Mucosa of descending colon (tissue), 3 donors: ENCODE results near the gene TTC7B. TPM values are rescaled to one million over a fixed set of nuclear protein-coding genes. Genes with fewer than 3 reads are reported as not detected.
A peak's percentile ranks its signal among the peaks of the same experiment; 100 is the strongest.

Experiments
- ATAC-seq: fragments of 200-7000 bp; cut with Tn5 transposase; one replicate; pipeline ENCODE4 v1.9.1; 2020; ENCODE audit warnings: mild to moderate bottlenecking, moderate library complexity
- DNase-seq, 3 donors: peaks; one replicate each; pipeline ENCODE4 v3.0.0-alpha.2; 2020
- H3K36me3 ChIP-seq: fragments of 200-600 bp; one replicate; pipeline ENCODE4 v1.8.0; 2021; ENCODE audit warnings: low read depth, mild to moderate bottlenecking
- H3K4me1 ChIP-seq: fragments of 200-600 bp; one replicate; pipeline ENCODE4 v1.8.0; 2021; ENCODE audit warnings: low read depth, mild to moderate bottlenecking
- H3K4me3 ChIP-seq: fragments of 200-600 bp; one replicate; pipeline ENCODE4 v1.8.0; 2021; ENCODE audit warnings: mild to moderate bottlenecking
- H3K9me3 ChIP-seq: fragments of 200-600 bp; one replicate; pipeline ENCODE4 v1.8.0; 2021; ENCODE audit warnings: mild to moderate bottlenecking
- CTCF ChIP-seq: fragments of 200-600 bp; IDR thresholded peaks from one replicate; pipeline ENCODE4 v1.8.0; 2022; ENCODE audit warnings: antibody characterized with exemption, mild to moderate bottlenecking
- intact Hi-C, 2 donors: fragments of 100-400 bp; cut with DNase I in 1 of 2; cut with micrococcal nuclease in 1 of 2; formaldehyde crosslinking; loops; one replicate each; pipeline versions ENCODE4 v1.11.0 to v1.11.1; 2022; cut with DNase I, micrococcal nuclease
- total RNA-seq, 3 donors: library from RNA; stranded (reverse); fragmentation: NEBNext Ultra II Directional in 2 of 3; extraction: Animal tissue kit (Norgen Biotek cat#: 25700) in 2 of 3; gene quantifications; one replicate each; pipeline versions ENCODE4 v1.2.1 to v1.2.4, GENCODE V29; 2021 to 2023
- donor health status: DM: no; HTN: no; CAD: no; lungs with moderate emphysema.
- donor health status: DM: no; HTN: no; CAD: no.
- donor health status: DM: no; HTN: yes; CAD: no.

TTC7B gene
- total RNA-seq, 3 donors from 2014 or later, result 6.0 to 72.8 (median 10.0) TPM

GRCh38 chr14:90643982-90644670, 172.1 kb downstream of the TTC7B start:
- intact Hi-C loops, result no loop called here
- DNase-seq (no peak), ATAC-seq (no peak)
- Histone ChIP-seq H3K4me3 (no peak overlapping the region), H3K9me3 (no peaks in the 10 kb centered on the region), H3K36me3 (no peaks in the 10 kb centered on the region), H3K4me1 (no peaks in the 10 kb centered on the region)
- TF ChIP-seq CTCF, result no peak

GRCh38 chr14:90642244-90642717, 173.9 kb downstream of the TTC7B start:
- Histone ChIP-seq H3K4me3 (no peak overlapping the region), H3K36me3 (no peaks in the 10 kb centered on the region), H3K4me1 (no peaks in the 10 kb centered on the region), H3K9me3 (no peaks in the 10 kb centered on the region)
- intact Hi-C loops, result no loop called here
- DNase-seq (no peak), ATAC-seq (peak; percentile 37)
- no peak for TF ChIP-seq CTCF

GRCh38 chr14:90641615-90642243, 174.5 kb downstream of the TTC7B start:
- TF ChIP-seq CTCF, result no peak
- no peaks in the 10 kb centered on the region for H3K9me3 ChIP-seq
- intact Hi-C loops, result no loop called here
- H3K36me3 ChIP-seq, result no peaks in the 10 kb centered on the region
- ATAC-seq, result no peak
- H3K4me3 ChIP-seq, result no peak overlapping the region
- DNase-seq, result no peak
- H3K4me1 ChIP-seq, result no peaks in the 10 kb centered on the region

- Histone ChIP-seq H3K4me3 (no peak overlapping the region), H3K9me3 (no peaks in the 10 kb centered on the region), H3K36me3 (no peaks in the 10 kb centered on the region), H3K4me1 (no peaks in the 10 kb centered on the region)
- intact Hi-C loops, result no loop called here
- no peak for ATAC-seq
- DNase-seq, result no peak
- no peak for TF ChIP-seq CTCF
These were observed 175.1 kb downstream of the TTC7B start for GRCh38 chr14:90641168-90641567.

- ATAC-seq (no peak), DNase-seq (no peak)
- H3K36me3 ChIP-seq, result no peaks in the 10 kb centered on the region
- no peak for TF ChIP-seq CTCF
- no peak overlapping the region for H3K4me3 ChIP-seq
- H3K9me3 ChIP-seq, result no peaks in the 10 kb centered on the region
- no peaks in the 10 kb centered on the region for H3K4me1 ChIP-seq
- intact Hi-C loops, result no loop called here
These were observed 176.6 kb downstream of the TTC7B start for GRCh38 chr14:90639641-90640040.
